Liver (tissue), 3 donors: Measurements from ENCODE around the gene GLI3.

Source experiments
- CTCF ChIP-seq: fragments of 150-350 bp; IDR thresholded peaks from 2 replicates; pipeline ENCODE4 v1.5.1; 2017; ENCODE audit warnings: improper control_type of control experiment, low read depth, low read length; ENCODE audit not compliant: missing input control
- FOXA1 ChIP-seq: IDR thresholded peaks from 2 replicates; pipeline ENCODE4 v1.6.1; 2016; ENCODE audit warnings: antibody characterized with exemption
- GABPA ChIP-seq, 2 donors: IDR thresholded peaks in 1 of 2; conservative IDR thresholded peaks in 1 of 2; 2 replicates each; pipeline ENCODE4 v1.6.1; 2016; ENCODE audit warnings: antibody characterized with exemption in 2 of 2, mild to moderate bottlenecking in 1 of 2, moderate library complexity in 1 of 2
- RAD21 ChIP-seq, 2 donors: IDR thresholded peaks; 2 replicates each; pipeline ENCODE4 v1.6.1; 2016; ENCODE audit warnings: antibody characterized with exemption in 2 of 2, mild to moderate bottlenecking in 2 of 2
- RXRA ChIP-seq, 2 donors: IDR thresholded peaks; 2 replicates each; pipeline ENCODE4 v1.6.1; 2017 to 2018; ENCODE audit warnings: antibody characterized with exemption in 2 of 2, mild to moderate bottlenecking in 1 of 2
- TAF1 ChIP-seq: conservative IDR thresholded peaks from 2 replicates; pipeline ENCODE4 v1.6.1; 2016; ENCODE audit warnings: antibody characterized with exemption, mild to moderate bottlenecking
- YY1 ChIP-seq: IDR thresholded peaks from 2 replicates; pipeline ENCODE4 v1.6.1; 2016; ENCODE audit warnings: antibody characterized with exemption, mild to moderate bottlenecking
- TF ChIP-seq, protein P1 (sequence below): IDR thresholded peaks from 2 replicates; pipeline ENCODE4 v1.6.1; 2016; ENCODE audit warnings: antibody characterized with exemption, mild to moderate bottlenecking
- TF ChIP-seq, protein P2 (sequence below): IDR thresholded peaks from 2 replicates; pipeline ENCODE4 v1.6.1; 2016; ENCODE audit warnings: antibody characterized with exemption
- donor health status: healthy.
- donor health status: healthy.

GRCh38 chr7:41996381-41997035, 240.5 kb downstream of the GLI3 start:
- TF ChIP-seq CTCF = no peak
- TF ChIP-seq, protein P1, sequence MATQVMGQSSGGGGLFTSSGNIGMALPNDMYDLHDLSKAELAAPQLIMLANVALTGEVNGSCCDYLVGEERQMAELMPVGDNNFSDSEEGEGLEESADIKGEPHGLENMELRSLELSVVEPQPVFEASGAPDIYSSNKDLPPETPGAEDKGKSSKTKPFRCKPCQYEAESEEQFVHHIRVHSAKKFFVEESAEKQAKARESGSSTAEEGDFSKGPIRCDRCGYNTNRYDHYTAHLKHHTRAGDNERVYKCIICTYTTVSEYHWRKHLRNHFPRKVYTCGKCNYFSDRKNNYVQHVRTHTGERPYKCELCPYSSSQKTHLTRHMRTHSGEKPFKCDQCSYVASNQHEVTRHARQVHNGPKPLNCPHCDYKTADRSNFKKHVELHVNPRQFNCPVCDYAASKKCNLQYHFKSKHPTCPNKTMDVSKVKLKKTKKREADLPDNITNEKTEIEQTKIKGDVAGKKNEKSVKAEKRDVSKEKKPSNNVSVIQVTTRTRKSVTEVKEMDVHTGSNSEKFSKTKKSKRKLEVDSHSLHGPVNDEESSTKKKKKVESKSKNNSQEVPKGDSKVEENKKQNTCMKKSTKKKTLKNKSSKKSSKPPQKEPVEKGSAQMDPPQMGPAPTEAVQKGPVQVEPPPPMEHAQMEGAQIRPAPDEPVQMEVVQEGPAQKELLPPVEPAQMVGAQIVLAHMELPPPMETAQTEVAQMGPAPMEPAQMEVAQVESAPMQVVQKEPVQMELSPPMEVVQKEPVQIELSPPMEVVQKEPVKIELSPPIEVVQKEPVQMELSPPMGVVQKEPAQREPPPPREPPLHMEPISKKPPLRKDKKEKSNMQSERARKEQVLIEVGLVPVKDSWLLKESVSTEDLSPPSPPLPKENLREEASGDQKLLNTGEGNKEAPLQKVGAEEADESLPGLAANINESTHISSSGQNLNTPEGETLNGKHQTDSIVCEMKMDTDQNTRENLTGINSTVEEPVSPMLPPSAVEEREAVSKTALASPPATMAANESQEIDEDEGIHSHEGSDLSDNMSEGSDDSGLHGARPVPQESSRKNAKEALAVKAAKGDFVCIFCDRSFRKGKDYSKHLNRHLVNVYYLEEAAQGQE = no peak
- TF ChIP-seq GABPA (IDR thresholded peaks at IDR 0.05 in 1 of 2, conservative IDR thresholded peaks at IDR 0.05 in 1 of 2) = no peak
- TF ChIP-seq RAD21 (IDR thresholded peaks at IDR 0.05) = no peak
- TF ChIP-seq FOXA1 = no peak
- TF ChIP-seq, protein P2, sequence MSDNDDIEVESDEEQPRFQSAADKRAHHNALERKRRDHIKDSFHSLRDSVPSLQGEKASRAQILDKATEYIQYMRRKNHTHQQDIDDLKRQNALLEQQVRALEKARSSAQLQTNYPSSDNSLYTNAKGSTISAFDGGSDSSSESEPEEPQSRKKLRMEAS = no peak
- TF ChIP-seq RXRA (IDR thresholded peaks at IDR 0.05) = no peak
- TF ChIP-seq TAF1 = no peak
- TF ChIP-seq YY1 = no peak
